ENCODE measurements around the gene CTNNBIP1.
"Not testable (repeated sequence)": the region's sequence is repeated elsewhere in the genome, so short reads cannot be mapped to it uniquely, and the experiment has no call there.

Gene CTNNBIP1

GRCh38 chr1:9803003-9803918, 106.8 kb downstream of the CTNNBIP1 start:
- DNase-seq (ENCODE audit: low spot score): not testable (repeated sequence)

- no peak for DNase-seq (ENCODE audit: low spot score)
Observed at GRCh38 chr1:9801909-9802308, 108.2 kb downstream of the CTNNBIP1 start.
